Measurements from ENCODE around the gene EML1. TPM values are rescaled to one million over a fixed set of nuclear protein-coding genes. Genes with fewer than 3 reads are reported as not detected.

The EML1 gene
- total and polyA plus RNA-seq, 2 of the 13 experiments (the other 11 are each of a cell fraction or from before 2014, with no cell fraction given) = 0.59 to 1.7 TPM

GRCh38 chr14:99968941-99969340, 175.7 kb downstream of the EML1 start:
- TF ChIP-seq SP140L (CRISPR knock-in tag; IDR thresholded peaks at IDR 0.05; ENCODE audit: borderline replicate concordance) = no peak
- TF ChIP-seq ZBTB20 (CRISPR knock-in tag; IDR thresholded peaks at IDR 0.05; ENCODE audit: borderline replicate concordance, low read depth) = no peak
- TF ChIP-seq MTA1 (CRISPR knock-in tag; IDR thresholded peaks at IDR 0.05; ENCODE audit: borderline replicate concordance) = no peak
- TF ChIP-seq ZNF432 (CRISPR knock-in tag; IDR thresholded peaks at IDR 0.05; ENCODE audit: borderline replicate concordance) = no peak
- no peak for TF ChIP-seq SYNCRIP (IDR thresholded peaks at IDR 0.05; ENCODE audit: insufficient read depth, low read depth, low read length)
- TF ChIP-seq RFXAP (CRISPR knock-in tag; IDR thresholded peaks at IDR 0.05; ENCODE audit: borderline replicate concordance) = no peak
- CTCF ChIA-PET (ENCODE audit: low intra/inter-chr PET ratio, low total read pairs) = no interaction called here
- Histone ChIP-seq H3K9ac (ENCODE audit: insufficient read depth, low read depth, low read length) (no peak overlapping the region), H3K4me3 (replicated peaks in 1 of 3; ENCODE audit: insufficient read depth in 1 of 3, low read depth in 2 of 3, low read length in 3 of 3) (no peak overlapping the region), H2AFZ (ENCODE audit: low read length) (no peak overlapping the region), H3K27ac (ENCODE audit: extremely low read length, insufficient read depth, low read length) (no peak overlapping the region), H3K4me2 (ENCODE audit: low read depth, low read length) (no peak overlapping the region), H3K27me3 (ENCODE audit: control insufficient read depth in 1 of 2, insufficient read depth in 2 of 2, low read length in 2 of 2) (peaks cover 0 to 40% of the 10 kb centered on the region in 2 experiments; a peak in 4 of 5 replicates), H3K4me1 (ENCODE audit: insufficient read depth, low read length) (peaks cover 62% of the 10 kb centered on the region), H3K79me2 (ENCODE audit: insufficient read depth, low read length) (peaks cover 16% of the 10 kb centered on the region), H4K20me1 (ENCODE audit: insufficient read depth, low read length) (no peaks in the 10 kb centered on the region), H3K9me3 (ENCODE audit: low read length) (no peaks in the 10 kb centered on the region), H3K36me3 (replicated peaks in 1 of 2; ENCODE audit: control insufficient read depth in 1 of 2, insufficient read depth in 2 of 2, low read length in 2 of 2) (no peaks in the 10 kb centered on the region)
- WGBS (ENCODE audit: low lambda C conversion rate) = 6% methylated on average over 5 of the region's 5 CpGs
- in situ Hi-C loops (cut with HindIII; ENCODE audit: extremely low pct_ligation_motif_present, low pct_unique_long_range_greater_than_20kb) = no loop called here
- BruUV-seq (replicated peaks) = no TSS peak
- ATAC-seq (no peak), FAIRE-seq (no peak), DNase-seq (ENCODE audit: low spot score) (no peak)
- POLR2A ChIA-PET = no interaction called here
- intact Hi-C loops (cut with micrococcal nuclease; ENCODE audit: unreplicated experiment) = no loop called here

DNA sequence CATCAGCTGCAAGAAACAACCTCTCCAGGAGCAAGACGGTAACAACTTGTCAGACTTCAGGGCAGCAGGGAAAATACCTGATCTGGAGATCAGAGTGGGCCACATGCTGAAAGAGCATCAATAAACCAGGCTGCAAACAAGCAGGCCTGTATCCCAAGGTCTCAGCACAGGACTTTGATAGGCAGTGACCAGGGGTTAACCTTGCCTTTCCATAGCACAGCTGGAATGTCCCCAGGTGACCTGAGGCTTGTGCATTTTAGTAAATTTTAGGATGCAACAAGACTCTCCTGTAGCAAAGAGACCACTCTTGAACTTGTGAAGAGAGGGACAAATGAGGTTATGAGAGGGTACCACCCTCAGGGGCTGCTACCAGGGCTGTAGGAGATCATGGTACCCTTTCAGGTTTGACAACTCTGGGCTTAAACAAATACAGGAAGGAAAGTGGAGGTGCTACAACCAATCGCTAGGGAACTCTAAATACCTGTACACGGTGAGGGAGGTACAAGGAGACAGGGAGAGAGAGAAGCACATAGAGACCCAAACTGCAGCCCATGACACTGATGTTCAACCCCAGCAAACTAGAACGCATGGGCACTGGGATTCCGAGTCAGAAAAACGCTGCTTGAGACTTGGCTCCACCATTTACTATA, 176.6 kb downstream of the EML1 start:
- ChIA-PET CTCF (ENCODE audit: low intra/inter-chr PET ratio, low total read pairs) (no interaction called here), POLR2A (no interaction called here)
- H3K4me3 ChIP-seq (replicated peaks in 1 of 3; ENCODE audit: insufficient read depth in 1 of 3, low read depth in 2 of 3, low read length in 3 of 3) = no peak overlapping the region
- intact Hi-C loops (cut with micrococcal nuclease; ENCODE audit: unreplicated experiment) (loop anchor here (5.0 kb wide), 1 partner anchor 712 kb away; no protein-coding TSS in a partner anchor), in situ Hi-C loops (cut with HindIII; ENCODE audit: extremely low pct_ligation_motif_present, low pct_unique_long_range_greater_than_20kb) (no loop called here)
- H3K79me2 ChIP-seq (ENCODE audit: insufficient read depth, low read length) = peaks cover 22% of the 10 kb centered on the region
- FAIRE-seq (no peak), ATAC-seq (no peak), DNase-seq (ENCODE audit: low spot score) (no peak)
- H3K9me3 ChIP-seq (ENCODE audit: low read length) = no peaks in the 10 kb centered on the region
- 0 out of 2 replicates have a peak, but pooled peaks cover 2% of the 10 kb centered on the region for H4K20me1 ChIP-seq (ENCODE audit: insufficient read depth, low read length)
- no peak overlapping the region for H3K4me2 ChIP-seq (ENCODE audit: low read depth, low read length)
- H3K4me1 ChIP-seq (ENCODE audit: insufficient read depth, low read length) = peaks cover 61% of the 10 kb centered on the region
- 50% methylated on average over 6 of the region's 6 CpGs for WGBS (ENCODE audit: low lambda C conversion rate)
- peaks cover 0 to 40% of the 10 kb centered on the region in 2 experiments; a peak in 4 of 5 replicates for H3K27me3 ChIP-seq (ENCODE audit: control insufficient read depth in 1 of 2, insufficient read depth in 2 of 2, low read length in 2 of 2)
- no peaks in the 10 kb centered on the region for H3K36me3 ChIP-seq (replicated peaks in 1 of 2; ENCODE audit: control insufficient read depth in 1 of 2, insufficient read depth in 2 of 2, low read length in 2 of 2)
- H3K9ac ChIP-seq (ENCODE audit: insufficient read depth, low read depth, low read length) = no peak overlapping the region
- no peak overlapping the region for H2AFZ ChIP-seq (ENCODE audit: low read length)
- no peak overlapping the region for H3K27ac ChIP-seq (ENCODE audit: extremely low read length, insufficient read depth, low read length)
- BruUV-seq (replicated peaks) = no TSS peak
- TF ChIP-seq ZNF124 (CRISPR knock-in tag; IDR thresholded peaks at IDR 0.05) (no peak), HES4 (CRISPR knock-in tag; IDR thresholded peaks at IDR 0.05; ENCODE audit: borderline replicate concordance) (no peak), BCL3 (CRISPR knock-in tag; IDR thresholded peaks at IDR 0.05) (no peak), THRA (CRISPR knock-in tag; IDR thresholded peaks at IDR 0.05; ENCODE audit: borderline replicate concordance) (peak; percentile 61; the same call in 1 of the 2 replicates), HHEX (CRISPR knock-in tag; IDR thresholded peaks at IDR 0.05) (no peak), PHF21A (CRISPR knock-in tag; IDR thresholded peaks at IDR 0.05) (no peak), RXRB (CRISPR knock-in tag; IDR thresholded peaks at IDR 0.05; ENCODE audit: borderline replicate concordance) (0 out of 2 replicates have a peak, but pooled peaks have one; percentile 24)
- TF ChIP-seq, protein P1, sequence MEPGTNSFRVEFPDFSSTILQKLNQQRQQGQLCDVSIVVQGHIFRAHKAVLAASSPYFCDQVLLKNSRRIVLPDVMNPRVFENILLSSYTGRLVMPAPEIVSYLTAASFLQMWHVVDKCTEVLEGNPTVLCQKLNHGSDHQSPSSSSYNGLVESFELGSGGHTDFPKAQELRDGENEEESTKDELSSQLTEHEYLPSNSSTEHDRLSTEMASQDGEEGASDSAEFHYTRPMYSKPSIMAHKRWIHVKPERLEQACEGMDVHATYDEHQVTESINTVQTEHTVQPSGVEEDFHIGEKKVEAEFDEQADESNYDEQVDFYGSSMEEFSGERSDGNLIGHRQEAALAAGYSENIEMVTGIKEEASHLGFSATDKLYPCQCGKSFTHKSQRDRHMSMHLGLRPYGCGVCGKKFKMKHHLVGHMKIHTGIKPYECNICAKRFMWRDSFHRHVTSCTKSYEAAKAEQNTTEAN (CRISPR knock-in tag; conservative IDR thresholded peaks at IDR 0.05) = no peak
